ENCODE data around the gene TBC1D14. TPM values are rescaled to one million over a fixed set of nuclear protein-coding genes. Genes with fewer than 3 reads are reported as not detected.

Gene TBC1D14
- total RNA-seq, 6 experiments from 2014 or later: 14.1 to 34.8 (median 30.6) TPM

GRCh38 chr4:7001271-7001670 lies 91.6 kb downstream of the TBC1D14 start:
- WGBS (ENCODE audit: insufficient coverage, low coverage, low lambda C conversion rate, missing lambda C conversion rate): 93% methylated on average over 3 of the region's 7 CpGs
- no peak for DNase-seq
- ATAC-seq: no peak
- Histone ChIP-seq H3K4me1 (peaks cover 0 to 10% (median under 1%) of the 10 kb centered on the region in 4 donors), H3K36me3 (peaks cover 0 to 68% (median 35%) of the 10 kb centered on the region in 4 donors), H3K27ac (no peak overlapping the region), H3K4me3 (no peak overlapping the region), H3K27me3 (no peaks in the 10 kb centered on the region), H3K9me3 (no peaks in the 10 kb centered on the region)
- TF ChIP-seq CTCF (IDR thresholded peaks at IDR 0.05) (no peak), POLR2A (IDR thresholded peaks at IDR 0.05) (no peak)
- intact Hi-C loops (cut with DNase I): no loop called here

- no peak for DNase-seq
Observed at GRCh38 chr4:7002336-7002735, 92.7 kb downstream of the TBC1D14 start.

GRCh38 chr4:7003176-7003878 lies 93.7 kb downstream of the TBC1D14 start:
- H3K4me3 ChIP-seq: no peak overlapping the region
- no peaks in the 10 kb centered on the region for H3K27me3 ChIP-seq
- TF ChIP-seq CTCF (IDR thresholded peaks at IDR 0.05) (no peak), POLR2A (IDR thresholded peaks at IDR 0.05) (no peak)
- 76% methylated on average over 5 of the region's 11 CpGs for WGBS (ENCODE audit: insufficient coverage, low coverage, low lambda C conversion rate, missing lambda C conversion rate)
- H3K4me1 ChIP-seq: peaks cover 0 to 29% (median 9%) of the 10 kb centered on the region in 4 donors
- no peaks in the 10 kb centered on the region for H3K9me3 ChIP-seq
- ATAC-seq (no peak), DNase-seq (no peak)
- H3K36me3 ChIP-seq: peaks cover 0 to 68% (median 25%) of the 10 kb centered on the region in 4 donors
- H3K27ac ChIP-seq: no peak overlapping the region
- intact Hi-C loops (cut with DNase I): no loop called here

More at GRCh38 chr4:7002336-7002735, 92.7 kb downstream of the TBC1D14 start:
- no peak overlapping the region for H3K27ac ChIP-seq
- H3K9me3 ChIP-seq: no peaks in the 10 kb centered on the region
- ATAC-seq: no peak
- peaks cover 0 to 66% (median 28%) of the 10 kb centered on the region in 4 donors for H3K36me3 ChIP-seq
- H3K27me3 ChIP-seq: no peaks in the 10 kb centered on the region
- H3K4me3 ChIP-seq: no peak overlapping the region
- H3K4me1 ChIP-seq: peaks cover 0 to 20% (median 5%) of the 10 kb centered on the region in 4 donors
- intact Hi-C loops (cut with DNase I): no loop called here
- WGBS (ENCODE audit: insufficient coverage, low coverage, low lambda C conversion rate, missing lambda C conversion rate): 97% methylated on average over 7 of the region's 7 CpGs
- TF ChIP-seq CTCF (IDR thresholded peaks at IDR 0.05) (no peak), POLR2A (IDR thresholded peaks at IDR 0.05) (no peak)

- no peak for TF ChIP-seq POLR2A (IDR thresholded peaks at IDR 0.05)
- no peak for TF ChIP-seq CTCF (IDR thresholded peaks at IDR 0.05)
- Histone ChIP-seq H3K9me3 (no peaks in the 10 kb centered on the region), H3K36me3 (peaks cover 0 to 66% (median 22%) of the 10 kb centered on the region in 4 donors), H3K27me3 (no peaks in the 10 kb centered on the region), H3K27ac (no peak overlapping the region), H3K4me3 (no peak overlapping the region), H3K4me1 (peaks cover 0 to 32% (median 9%) of the 10 kb centered on the region in 4 donors)
- ATAC-seq (no peak), DNase-seq (no peak)
- intact Hi-C loops (cut with DNase I): no loop called here
- WGBS (ENCODE audit: insufficient coverage, low coverage, low lambda C conversion rate, missing lambda C conversion rate): 84% methylated on average over 8 of the region's 8 CpGs
Observed at GRCh38 chr4:7003879-7004240, 94.2 kb downstream of the TBC1D14 start.

Data from right lobe of liver (tissue), 6 donors.